H9 (cell line): ENCODE data around the gene ENOX1. TPM values are rescaled to one million over a fixed set of nuclear protein-coding genes. Genes with fewer than 3 reads are reported as not detected.

Source experiments
- DNase-seq: peaks from one replicate; pipeline ENCODE4 v3.0.0-alpha.2; 2017
- H2AFZ ChIP-seq: one replicate; pipeline ENCODE4 v1.6.1; 2013; ENCODE audit warnings: mild to moderate bottlenecking, low read length, control low read depth, moderate library complexity
- H2AK5ac ChIP-seq: 2 replicates; pipeline ENCODE4 v1.6.1; 2013; ENCODE audit warnings: low read length, control low read depth, mixed read lengths; ENCODE audit not compliant: insufficient read length
- H2BK120ac ChIP-seq: one replicate; pipeline ENCODE4 v1.6.1; 2013; ENCODE audit warnings: low read depth, mild to moderate bottlenecking, low read length, control low read depth, inconsistent platforms; ENCODE audit not compliant: poor library complexity, severe bottlenecking
- H2BK12ac ChIP-seq: 2 replicates; pipeline ENCODE4 v1.6.1; 2013; ENCODE audit warnings: low read length, control low read depth, mixed read lengths, low read depth; ENCODE audit not compliant: insufficient read length
- H2BK15ac ChIP-seq: 2 replicates; pipeline ENCODE4 v1.6.1; 2013; ENCODE audit warnings: low read depth, low read length, control low read depth
- H2BK20ac ChIP-seq: one replicate; pipeline ENCODE4 v1.6.1; 2013; ENCODE audit warnings: low read depth, mild to moderate bottlenecking, low read length, control low read depth, inconsistent platforms; ENCODE audit not compliant: poor library complexity, severe bottlenecking
- H2BK5ac ChIP-seq: 2 replicates; pipeline ENCODE4 v1.6.1; 2013; ENCODE audit warnings: low read length, control low read depth, mixed read lengths; ENCODE audit not compliant: insufficient read length
- H3K14ac ChIP-seq: 2 replicates; pipeline ENCODE4 v1.6.1; 2013; ENCODE audit warnings: low read length, control low read depth; ENCODE audit not compliant: insufficient read depth
- H3K18ac ChIP-seq: 2 replicates; pipeline ENCODE4 v1.6.1; 2013; ENCODE audit warnings: low read depth, mild to moderate bottlenecking, mixed read lengths, low read length, control low read depth; ENCODE audit not compliant: insufficient read length
- H3K23ac ChIP-seq: 2 replicates; pipeline ENCODE4 v1.6.1; 2013; ENCODE audit warnings: low read length, control low read depth, mixed read lengths, low read depth; ENCODE audit not compliant: insufficient read length
- H3K23me2 ChIP-seq: 2 replicates; pipeline ENCODE4 v1.6.1; 2013; ENCODE audit warnings: low read depth, mild to moderate bottlenecking, mixed read lengths, low read length, control low read depth; ENCODE audit not compliant: insufficient read length, poor library complexity, severe bottlenecking
- H3K27ac ChIP-seq: 2 replicates; pipeline ENCODE4 v1.5.1; 2013; ENCODE audit warnings: low read length, control low read depth, mixed read lengths, low read depth; ENCODE audit not compliant: insufficient read length
- H3K27me3 ChIP-seq: 2 replicates; pipeline ENCODE4 v1.6.1; 2013; ENCODE audit warnings: low read length, control low read depth, inconsistent platforms; ENCODE audit not compliant: insufficient read depth
- H3K4ac ChIP-seq: 2 replicates; pipeline ENCODE4 v1.6.1; 2013; ENCODE audit warnings: low read depth, mild to moderate bottlenecking, control low read depth, inconsistent platforms, low read length, moderate library complexity
- H3K4me1 ChIP-seq: 2 replicates; pipeline ENCODE4 v1.6.1; 2013; ENCODE audit warnings: low read length, control low read depth, inconsistent platforms; ENCODE audit not compliant: insufficient read depth
- H3K4me2 ChIP-seq: 2 replicates; pipeline ENCODE4 v1.6.1; 2013; ENCODE audit warnings: low read length, control low read depth, mixed read lengths; ENCODE audit not compliant: insufficient read length, insufficient read depth
- H3K56ac ChIP-seq: 2 replicates; pipeline ENCODE4 v1.6.1; 2013; ENCODE audit warnings: low read depth, mild to moderate bottlenecking, mixed read lengths, low read length, control low read depth; ENCODE audit not compliant: insufficient read length
- H3K79me1 ChIP-seq: 2 replicates; pipeline ENCODE4 v1.6.1; 2013; ENCODE audit warnings: low read depth, mild to moderate bottlenecking, moderate library complexity, low read length, control low read depth, inconsistent platforms; ENCODE audit not compliant: insufficient read depth, poor library complexity, severe bottlenecking
- H3K79me2 ChIP-seq: 2 replicates; pipeline ENCODE4 v1.6.1; 2013; ENCODE audit warnings: low read length, control low read depth, inconsistent platforms; ENCODE audit not compliant: insufficient read depth
- H3K9ac ChIP-seq: 2 replicates; pipeline ENCODE4 v1.6.1; 2013; ENCODE audit warnings: low read length, control low read depth, mixed read lengths; ENCODE audit not compliant: insufficient read length; ENCODE audit errors: extremely low read depth
- H3K9me3 ChIP-seq: one replicate; pipeline ENCODE4 v1.6.1; 2013; ENCODE audit warnings: low read depth, low read length, inconsistent platforms; ENCODE audit not compliant: control insufficient read depth
- H3T11ph ChIP-seq: one replicate; pipeline ENCODE4 v1.6.1; 2013; ENCODE audit warnings: mild to moderate bottlenecking, low read length, control low read depth, inconsistent platforms
- H4K20me1 ChIP-seq: one replicate; pipeline ENCODE4 v1.6.1; 2013; ENCODE audit not compliant: control insufficient read depth, insufficient read length, insufficient read depth
- H4K5ac ChIP-seq: 2 replicates; pipeline ENCODE4 v1.6.1; 2013; ENCODE audit warnings: low read depth, mild to moderate bottlenecking, mixed read lengths, low read length, control low read depth; ENCODE audit not compliant: insufficient read length
- H4K8ac ChIP-seq: replicated peaks from 2 replicates; pipeline ENCODE4 v1.6.1; 2013; ENCODE audit warnings: low read length, control low read depth, mixed read lengths, low read depth; ENCODE audit not compliant: insufficient read length
- H4K91ac ChIP-seq: 2 replicates; pipeline ENCODE4 v1.6.1; 2013; ENCODE audit warnings: low read depth, mild to moderate bottlenecking, moderate library complexity, mixed read lengths, low read length, control low read depth; ENCODE audit not compliant: insufficient read length
- H3K27ac Mint-ChIP-seq, 3 experiments: 2 replicates in 2 of 3; 3 replicates in 1 of 3; pipeline ENCODE4 v1.8.0; 2020 to 2021; ENCODE audit warnings: mixed read lengths in 3 of 3, mild to moderate bottlenecking in 1 of 3, moderate library complexity in 1 of 3
- H3K27me3 Mint-ChIP-seq: 2 replicates; pipeline ENCODE4 v1.8.0; 2021; ENCODE audit warnings: low read depth, mild to moderate bottlenecking, moderate library complexity, mixed read lengths
- H3K36me3 Mint-ChIP-seq, 3 experiments: 2 replicates in 2 of 3; 3 replicates in 1 of 3; pipeline ENCODE4 v1.8.0; 2020 to 2021; ENCODE audit warnings: low read depth in 3 of 3, mixed read lengths in 3 of 3; ENCODE audit not compliant: insufficient read depth in 1 of 3
- H3K4me1 Mint-ChIP-seq, 2 experiments: 2 replicates each; pipeline ENCODE4 v1.8.0; 2020; ENCODE audit warnings: mixed read lengths in 2 of 2
- H3K4me3 Mint-ChIP-seq, 2 experiments: 2 replicates in 1 of 2; 3 replicates in 1 of 2; pipeline ENCODE4 v1.8.0; 2020 to 2021; ENCODE audit warnings: mild to moderate bottlenecking in 2 of 2, mixed read lengths in 2 of 2, moderate library complexity in 1 of 2
- H3K9me3 Mint-ChIP-seq, 2 experiments: 2 replicates in 1 of 2; 3 replicates in 1 of 2; pipeline ENCODE4 v1.8.0; 2020; ENCODE audit warnings: mild to moderate bottlenecking in 2 of 2, mixed read lengths in 2 of 2, moderate library complexity in 1 of 2
- CTCF ChIP-seq: fragments of 200-600 bp; sonication (generic); conservative IDR thresholded peaks from 3 replicates; pipeline ENCODE4 v1.8.0; 2021; ENCODE audit warnings: antibody characterized with exemption, mild to moderate bottlenecking
- WGBS: extraction: QIAGEN DNeasy Blood & Tissue Kit; methylation state at CpG from one replicate; pipeline ENCODE4 v1.1.7; 2013; ENCODE audit warnings: missing lambda C conversion rate, low lambda C conversion rate, mixed read lengths; ENCODE audit not compliant: insufficient read length; ENCODE audit errors: extremely low coverage; 5-methylcytosine and 5-hydroxymethylcytosine counted together
- total RNA-seq: library from RNA; stranded (reverse); gene quantifications from 2 replicates; pipeline ENCODE4 v1.2.1, GENCODE V29; 2021

Gene ENOX1
- total RNA-seq, 1 experiment from 2014 or later: 0.24 TPM

- H3K4me2 ChIP-seq: no peak overlapping the region
- H2AK5ac ChIP-seq: no peak overlapping the region
- no peaks in the 10 kb centered on the region for H3K27me3 ChIP-seq
- H3K14ac ChIP-seq: no peak overlapping the region
- no peaks in the 10 kb centered on the region for H3K9me3 ChIP-seq
- no peak overlapping the region for H4K8ac ChIP-seq
- no CpG with 5 or more reads among the region's 1 CpG for WGBS
- H3K4ac ChIP-seq: no peak overlapping the region
- H2BK15ac ChIP-seq: no peak overlapping the region
- no peak overlapping the region for H3K56ac ChIP-seq
- H3T11ph ChIP-seq: no peak overlapping the region
- H3K4me1 ChIP-seq: no peaks in the 10 kb centered on the region
- H2BK12ac ChIP-seq: no peak overlapping the region
- H3K79me1 ChIP-seq: no peaks in the 10 kb centered on the region
- DNase-seq: no peak
- TF ChIP-seq CTCF: no peak
- Mint-ChIP-seq H3K9me3 (no peaks in the 10 kb centered on the region), H3K36me3 (no peaks in the 10 kb centered on the region), H3K27me3 (no peaks in the 10 kb centered on the region), H3K27ac (no peak overlapping the region), H3K4me3 (no peak overlapping the region), H3K4me1 (no peaks in the 10 kb centered on the region)
- no peak overlapping the region for H4K91ac ChIP-seq
- H3K23ac ChIP-seq: no peak overlapping the region
- no peak overlapping the region for H2BK5ac ChIP-seq
- no peak overlapping the region for H4K5ac ChIP-seq
- no peak overlapping the region for H2BK20ac ChIP-seq
- H3K18ac ChIP-seq: no peak overlapping the region
- no peaks in the 10 kb centered on the region for H3K79me2 ChIP-seq
- no peak overlapping the region for H2AFZ ChIP-seq
- H3K27ac ChIP-seq: no peak overlapping the region
- no peak overlapping the region for H3K9ac ChIP-seq
- no peaks in the 10 kb centered on the region for H4K20me1 ChIP-seq
- H3K23me2 ChIP-seq: no peaks in the 10 kb centered on the region
- no peak overlapping the region for H2BK120ac ChIP-seq
Measured at GRCh38 chr13:43583321-43583720, 203.5 kb downstream of the ENOX1 start.
